ENCODE measurements around the gene LAGE3.
A peak's percentile ranks its signal among the peaks of the same experiment; 100 is the strongest.

Gene LAGE3

GRCh38 chrX:154434394-154435168, 44.5 kb downstream of the LAGE3 start:
- peaks cover 4% of the 10 kb centered on the region for H3K4me1 ChIP-seq (ENCODE audit: control insufficient read depth, insufficient read depth, low read length)
- no peaks in the 10 kb centered on the region for H3K9me3 ChIP-seq (ENCODE audit: control insufficient read depth, low read length)
- H3K27ac ChIP-seq (ENCODE audit: insufficient read depth, low read depth, low read length, poor library complexity, severe bottlenecking): no peak overlapping the region
- no peak overlapping the region for H3K4me3 ChIP-seq (ENCODE audit: insufficient read depth, low read depth, low read length)
- no peaks in the 10 kb centered on the region for H3K27me3 ChIP-seq (ENCODE audit: control insufficient read depth, insufficient read depth, low read length, poor library complexity, severe bottlenecking)
- WGBS, 2 experiments: 94 to 98% methylated on average over 7 of the region's 7 CpGs
- H3K36me3 ChIP-seq (ENCODE audit: control insufficient read depth, insufficient read depth, low read length): no peaks in the 10 kb centered on the region

GRCh38 chrX:154433605-154434004, 45.5 kb downstream of the LAGE3 start:
- H3K27me3 ChIP-seq (ENCODE audit: control insufficient read depth, insufficient read depth, low read length, poor library complexity, severe bottlenecking): no peaks in the 10 kb centered on the region
- H3K27ac ChIP-seq (ENCODE audit: insufficient read depth, low read depth, low read length, poor library complexity, severe bottlenecking): no peak overlapping the region
- H3K4me1 ChIP-seq (ENCODE audit: control insufficient read depth, insufficient read depth, low read length): peaks cover 2% of the 10 kb centered on the region
- no peak overlapping the region for H3K4me3 ChIP-seq (ENCODE audit: insufficient read depth, low read depth, low read length)
- H3K36me3 ChIP-seq (ENCODE audit: control insufficient read depth, insufficient read depth, low read length): no peaks in the 10 kb centered on the region
- H3K9me3 ChIP-seq (ENCODE audit: control insufficient read depth, low read length): no peaks in the 10 kb centered on the region
- 92 to 96% methylated on average over 7 of the region's 7 CpGs for WGBS, 2 experiments

GRCh38 chrX:154432210-154432609, 46.9 kb downstream of the LAGE3 start:
- WGBS, 2 experiments: 94 to 95% methylated on average over 8 of the region's 8 CpGs
- no peaks in the 10 kb centered on the region for H3K4me1 ChIP-seq (ENCODE audit: control insufficient read depth, insufficient read depth, low read length)
- H3K27me3 ChIP-seq (ENCODE audit: control insufficient read depth, insufficient read depth, low read length, poor library complexity, severe bottlenecking): no peaks in the 10 kb centered on the region
- H3K27ac ChIP-seq (ENCODE audit: insufficient read depth, low read depth, low read length, poor library complexity, severe bottlenecking): no peak overlapping the region
- H3K4me3 ChIP-seq (ENCODE audit: insufficient read depth, low read depth, low read length): no peak overlapping the region
- H3K36me3 ChIP-seq (ENCODE audit: control insufficient read depth, insufficient read depth, low read length): no peaks in the 10 kb centered on the region
- H3K9me3 ChIP-seq (ENCODE audit: control insufficient read depth, low read length): no peaks in the 10 kb centered on the region

GRCh38 chrX:154431341-154431740, 47.7 kb downstream of the LAGE3 start:
- Histone ChIP-seq H3K4me1 (ENCODE audit: control insufficient read depth, insufficient read depth, low read length) (no peaks in the 10 kb centered on the region), H3K27ac (ENCODE audit: insufficient read depth, low read depth, low read length, poor library complexity, severe bottlenecking) (no peak overlapping the region), H3K27me3 (ENCODE audit: control insufficient read depth, insufficient read depth, low read length, poor library complexity, severe bottlenecking) (no peaks in the 10 kb centered on the region), H3K4me3 (ENCODE audit: insufficient read depth, low read depth, low read length) (no peak overlapping the region), H3K36me3 (ENCODE audit: control insufficient read depth, insufficient read depth, low read length) (no peaks in the 10 kb centered on the region), H3K9me3 (ENCODE audit: control insufficient read depth, low read length) (no peaks in the 10 kb centered on the region)
- 77 to 91% methylated on average over 4 to 5 of the region's 5 CpGs for WGBS, 2 experiments

GRCh38 chrX:154430916-154431315, 48.2 kb downstream of the LAGE3 start:
- 85 to 87% methylated on average over 7 of the region's 7 CpGs for WGBS, 2 experiments
- Histone ChIP-seq H3K36me3 (ENCODE audit: control insufficient read depth, insufficient read depth, low read length) (no peaks in the 10 kb centered on the region), H3K27ac (ENCODE audit: insufficient read depth, low read depth, low read length, poor library complexity, severe bottlenecking) (no peak overlapping the region), H3K27me3 (ENCODE audit: control insufficient read depth, insufficient read depth, low read length, poor library complexity, severe bottlenecking) (no peaks in the 10 kb centered on the region), H3K4me1 (ENCODE audit: control insufficient read depth, insufficient read depth, low read length) (no peaks in the 10 kb centered on the region), H3K4me3 (ENCODE audit: insufficient read depth, low read depth, low read length) (no peak overlapping the region), H3K9me3 (ENCODE audit: control insufficient read depth, low read length) (no peaks in the 10 kb centered on the region)

GRCh38 chrX:154430479-154430878, 48.6 kb downstream of the LAGE3 start:
- Histone ChIP-seq H3K4me1 (ENCODE audit: control insufficient read depth, insufficient read depth, low read length) (no peaks in the 10 kb centered on the region), H3K27me3 (ENCODE audit: control insufficient read depth, insufficient read depth, low read length, poor library complexity, severe bottlenecking) (no peaks in the 10 kb centered on the region), H3K27ac (ENCODE audit: insufficient read depth, low read depth, low read length, poor library complexity, severe bottlenecking) (no peak overlapping the region), H3K36me3 (ENCODE audit: control insufficient read depth, insufficient read depth, low read length) (no peaks in the 10 kb centered on the region), H3K4me3 (ENCODE audit: insufficient read depth, low read depth, low read length) (no peak overlapping the region), H3K9me3 (ENCODE audit: control insufficient read depth, low read length) (no peaks in the 10 kb centered on the region)
- WGBS, 2 experiments: 87 to 90% methylated on average over 6 of the region's 6 CpGs

GRCh38 chrX:154429711-154430110, 49.4 kb downstream of the LAGE3 start:
- Histone ChIP-seq H3K27ac (ENCODE audit: insufficient read depth, low read depth, low read length, poor library complexity, severe bottlenecking) (no peak overlapping the region), H3K36me3 (ENCODE audit: control insufficient read depth, insufficient read depth, low read length) (no peaks in the 10 kb centered on the region), H3K4me3 (ENCODE audit: insufficient read depth, low read depth, low read length) (no peak overlapping the region), H3K27me3 (ENCODE audit: control insufficient read depth, insufficient read depth, low read length, poor library complexity, severe bottlenecking) (no peaks in the 10 kb centered on the region), H3K4me1 (ENCODE audit: control insufficient read depth, insufficient read depth, low read length) (no peaks in the 10 kb centered on the region), H3K9me3 (ENCODE audit: control insufficient read depth, low read length) (no peaks in the 10 kb centered on the region)
- 90 to 92% methylated on average over 2 of the region's 2 CpGs for WGBS, 2 experiments

GRCh38 chrX:154428176-154429171, 50.6 kb downstream of the LAGE3 start, which contains the start of gene ATP6AP1:
TSS of gene ATP6AP1 (plus strand) at chrX:154428677. CDS start at chrX:154428693, 16 bp downstream.
- WGBS, 2 experiments: 12% methylated on average over 86 to 87 of the region's 87 CpGs
- no peaks in the 10 kb centered on the region for H3K4me1 ChIP-seq (ENCODE audit: control insufficient read depth, insufficient read depth, low read length)
- no peak within 1 kb of the TSS for H3K27ac ChIP-seq (ENCODE audit: insufficient read depth, low read depth, low read length, poor library complexity, severe bottlenecking)
- no peaks in the 10 kb centered on the region for H3K36me3 ChIP-seq (ENCODE audit: control insufficient read depth, insufficient read depth, low read length)
- no peaks in the 10 kb centered on the region for H3K9me3 ChIP-seq (ENCODE audit: control insufficient read depth, low read length)
- H3K4me3 ChIP-seq (ENCODE audit: insufficient read depth, low read depth, low read length): peak within 1 kb of the TSS; percentile 70
- no peaks in the 10 kb centered on the region for H3K27me3 ChIP-seq (ENCODE audit: control insufficient read depth, insufficient read depth, low read length, poor library complexity, severe bottlenecking)

Measured in ectodermal cell (in vitro differentiated cells).